K562 (cell line): ENCODE data around the gene LRRC8C. TPM values are rescaled to one million over a fixed set of nuclear protein-coding genes. Genes with fewer than 3 reads are reported as not detected.

Source experiments
- ATAC-seq: fragments of 200-7000 bp; cut with Tn5 transposase; 3 replicates; pipeline ENCODE4 v1.9.1; 2020; ENCODE audit warnings: moderate library complexity
- BruUV-seq: library from RNA; stranded (reverse); fragments of 400-500 nt; replicated peaks from 2 replicates; lab custom pipeline; 2021; lab: Mats Ljungman, UMichigan
- CTCF ChIA-PET: fragments of 300-600 bp; formaldehyde crosslinking; extraction: SDS; loops from one replicate; lab custom pipeline; 2021; ENCODE audit warnings: low intra/inter-chr PET ratio; lab: Yijun Ruan, JAX
- POLR2A ChIA-PET: fragments of 300-600, 350-650 bp; sonication (Branson Sonifier 250); formaldehyde crosslinking; extraction: SDS; loops from one replicate; lab custom pipeline; 2021; ENCODE audit warnings: antibody characterized with exemption, inconsistent platforms; lab: Yijun Ruan, JAX
- DNase-seq, 4 experiments: peaks; one replicate each; pipeline versions ENCODE4 v3.0.0 to v3.0.0-alpha.2; 2011 to 2018; ENCODE audit warnings: low spot score in 3 of 4, mixed read lengths in 3 of 4; ENCODE audit errors: extremely low read depth in 1 of 4
- FAIRE-seq: peaks from 2 replicates; lab custom pipeline; 2011; peaks lifted over from hg19 to GRCh38; lab: Jason Lieb, UNC
- H2AFZ ChIP-seq: 2 replicates; pipeline ENCODE4 v1.6.0; 2011; ENCODE audit warnings: low read depth, low read length, control low read depth, inconsistent platforms
- H3K27ac ChIP-seq: fragments of 200-600 bp; 3 replicates; pipeline ENCODE4 v1.8.0; 2011; ENCODE audit warnings: low read depth, mild to moderate bottlenecking, control low read depth, inconsistent platforms, low read length, moderate library complexity, mixed read lengths; ENCODE audit errors: extremely low read depth
- H3K27me3 ChIP-seq, 2 experiments: fragments of 300-600 bp in 1 of 2; 2 replicates in 1 of 2; 3 replicates in 1 of 2; pipeline versions ENCODE4 v1.6.0 to v1.8.0; 2011; ENCODE audit warnings: inconsistent platforms in 2 of 2, low read length in 2 of 2, mild to moderate bottlenecking in 1 of 2, mixed read lengths in 1 of 2, moderate library complexity in 1 of 2; ENCODE audit not compliant: control insufficient read depth in 2 of 2, insufficient read depth in 2 of 2
- H3K36me3 ChIP-seq: fragments of 300-600 bp; 3 replicates; pipeline ENCODE4 v1.8.0; 2011; ENCODE audit warnings: mild to moderate bottlenecking, low read length, inconsistent platforms; ENCODE audit not compliant: control insufficient read depth, insufficient read depth
- H3K4me1 ChIP-seq, 2 experiments: fragments of 200-600 bp in 1 of 2; replicated peaks in 1 of 2; 2 replicates in 1 of 2; 3 replicates in 1 of 2; pipeline versions ENCODE4 v1.5.1 to v1.8.0; 2011; ENCODE audit warnings: inconsistent platforms in 2 of 2, low read length in 2 of 2, mild to moderate bottlenecking in 1 of 2, mixed read lengths in 1 of 2, moderate library complexity in 1 of 2; ENCODE audit not compliant: control insufficient read depth in 2 of 2, insufficient read depth in 2 of 2
- H3K4me2 ChIP-seq: 2 replicates; pipeline ENCODE4 v1.6.1; 2011; ENCODE audit warnings: low read length, control low read depth, inconsistent platforms, mixed read lengths; ENCODE audit not compliant: insufficient read depth
- H3K4me3 ChIP-seq: fragments of 200-600 bp; sonication (generic), shearing (Covaris generic); 2 replicates; pipeline ENCODE4 v1.5.1; 2016; ENCODE audit warnings: control low read depth, inconsistent platforms
- H3K79me2 ChIP-seq: fragments of 200-600 bp; 3 replicates; pipeline ENCODE4 v1.8.0; 2011; ENCODE audit warnings: low read length, inconsistent platforms; ENCODE audit not compliant: control insufficient read depth, insufficient read depth
- H3K9ac ChIP-seq, 2 experiments: 2 replicates each; pipeline versions ENCODE4 v1.6.0 to v1.6.1; 2011; ENCODE audit warnings: low read depth in 2 of 2, low read length in 2 of 2, control low read depth in 1 of 2, inconsistent platforms in 1 of 2, mild to moderate bottlenecking in 1 of 2, mixed read lengths in 1 of 2; ENCODE audit not compliant: insufficient read depth in 1 of 2
- H3K9me1 ChIP-seq: one replicate; pipeline ENCODE4 v1.6.0; 2011; ENCODE audit warnings: inconsistent platforms, mild to moderate bottlenecking, low read length, moderate library complexity; ENCODE audit not compliant: control insufficient read depth, insufficient read depth
- H3K9me3 ChIP-seq: replicated peaks from 2 replicates; pipeline ENCODE4 v1.5.1; 2011; ENCODE audit warnings: low read depth, low read length, inconsistent platforms; ENCODE audit not compliant: control insufficient read depth, insufficient read depth
- H4K20me1 ChIP-seq: replicated peaks from 2 replicates; pipeline ENCODE4 v1.6.1; 2011; ENCODE audit warnings: low read length, inconsistent platforms, mixed read lengths; ENCODE audit not compliant: control insufficient read depth, insufficient read depth
- BRCA1 ChIP-seq, 2 experiments: fragments of 450-650 bp in 1 of 2; sonication (generic) in 1 of 2; formaldehyde crosslinking in 1 of 2; IDR thresholded peaks; 2 replicates each; pipeline versions ENCODE4 v1.5.0 to v1.6.1; 2017 to 2020; ENCODE audit warnings: mild to moderate bottlenecking in 1 of 2, missing genetic modification reagents in 1 of 2
- C11orf30 ChIP-seq: fragments of 450-650 bp; IDR thresholded peaks from 2 replicates; pipeline ENCODE4 v1.6.1; 2016; ENCODE audit warnings: low read depth, mild to moderate bottlenecking
- CREB3 ChIP-seq: fragments of 450-650 bp; conservative IDR thresholded peaks from 2 replicates; pipeline ENCODE4 v1.6.1; 2016; ENCODE audit warnings: missing genetic modification characterization, low read depth, mild to moderate bottlenecking, missing compliant biosample characterization, moderate library complexity
- CTBP1 ChIP-seq: fragments of 450-650 bp; IDR thresholded peaks from 2 replicates; pipeline ENCODE4 v1.6.1; 2016; ENCODE audit warnings: borderline replicate concordance
- HMBOX1 ChIP-seq: sonication (generic); IDR thresholded peaks from 2 replicates; pipeline ENCODE4 v1.6.1; 2016
- KLF6 ChIP-seq: fragments of 250-450 bp; sonication (Bioruptor Pico); IDR thresholded peaks from 2 replicates; pipeline ENCODE4 v1.4.0; 2020; ENCODE audit warnings: mild to moderate bottlenecking, moderate library complexity, borderline replicate concordance
- NCOA4 ChIP-seq: fragments of 450-650 bp; IDR thresholded peaks from 2 replicates; pipeline ENCODE4 v1.6.1; 2018; ENCODE audit warnings: mild to moderate bottlenecking; ENCODE audit not compliant: partially characterized antibody
- ZNF766 ChIP-seq: fragments of 200-800 bp; sonication (Bioruptor generic); conservative IDR thresholded peaks from 2 replicates; pipeline ENCODE4 v1.6.1; 2016; ENCODE audit warnings: missing genetic modification characterization, missing compliant biosample characterization
- ZNF778 ChIP-seq: fragments of 450-650 bp; formaldehyde crosslinking; IDR thresholded peaks from 2 replicates; pipeline ENCODE4 v1.4.0; 2020; ENCODE audit warnings: mild to moderate bottlenecking, moderate library complexity
- in situ Hi-C: fragments of 300-500 bp; cut with MboI; formaldehyde crosslinking; loops from 4 replicates; pipeline ENCODE4 v1.15.0; 2018; ENCODE audit warnings: inconsistent platforms, mixed read lengths
- intact Hi-C: fragments of 100-400 bp; cut with micrococcal nuclease; formaldehyde crosslinking; loops from 2 replicates; pipeline ENCODE4 v1.14.2; 2022
- polyA plus RNA-seq, 8 experiments: library from polyadenylated mRNA; depleted of rRNA in 4 of 8; stranded (reverse) in 5 of 8; unstranded in 3 of 8; fragments of >200 nt; fragmentation: Nextera tagmentation in 2 of 8; fragmentation: Illumina TruSeq in 1 of 8; extraction: Ambion mirVana in 2 of 8; extraction: Trizol in 1 of 8; gene quantifications; 2 replicates each; pipeline versions ENCODE4 v1.2.1 to v1.2.3, GENCODE V29; 2011 to 2014; ENCODE audit warnings: inconsistent platforms in 1 of 8, missing spikeins in 1 of 8
- total RNA-seq, 7 experiments: library from RNA; depleted of rRNA in 6 of 7; stranded (reverse); fragments of >200 nt in 6 of 7; fragmentation: Illumina TruSeq in 2 of 7; extraction: Trizol in 2 of 7; gene quantifications; 2 replicates each; pipeline versions ENCODE4 v1.2.1 to v1.2.3, GENCODE V29; 2011 to 2021; ENCODE audit warnings: low replicate concordance in 1 of 7
- TF ChIP-seq, protein P1 (sequence below): sonication (generic); formaldehyde crosslinking; IDR thresholded peaks from 2 replicates; pipeline ENCODE4 v1.8.0; 2022; ENCODE audit warnings: mild to moderate bottlenecking, low read depth, missing genetic modification reagents

LRRC8C gene
- total and polyA plus RNA-seq, 9 of the 15 experiments (the other 6 are each of a cell fraction or from before 2014, with no cell fraction given): 1.00 to 12.5 (median 4.5) TPM

DNA sequence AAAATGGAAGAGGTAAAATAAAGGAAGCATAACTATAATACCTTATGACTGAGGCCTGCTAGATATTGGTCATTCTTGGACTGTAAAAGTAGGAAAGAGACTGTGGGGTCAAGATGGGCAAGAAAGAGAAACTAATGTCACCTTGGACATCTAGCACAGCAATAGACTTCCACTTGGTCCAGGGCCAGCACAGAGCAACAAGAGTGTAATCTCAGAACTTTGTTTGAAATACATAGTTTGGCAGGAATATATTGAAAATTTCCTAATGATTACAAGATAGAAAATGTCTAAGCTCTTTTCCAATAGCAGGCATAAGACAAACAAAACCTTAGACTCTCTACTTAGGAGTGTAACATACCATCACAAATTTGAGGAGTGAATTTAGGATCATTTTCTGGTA lies 4.6 kb downstream of the LRRC8C start:
- H2AFZ ChIP-seq: no peak overlapping the region
- H3K9me1 ChIP-seq: no peaks in the 10 kb centered on the region
- TF ChIP-seq BRCA1 (IDR thresholded peaks at IDR 0.05) (no peak), BRCA1 (CRISPR knock-in tag; IDR thresholded peaks at IDR 0.05) (no peak), CTBP1 (no peak)
- no peaks in the 10 kb centered on the region for H3K36me3 ChIP-seq
- FAIRE-seq (no peak), ATAC-seq (no peak), DNase-seq (no peak)
- no peak overlapping the region for H3K4me2 ChIP-seq
- H3K4me3 ChIP-seq: no peak overlapping the region
- CTCF ChIA-PET: no interaction called here
- no peaks in the 10 kb centered on the region for H3K27me3 ChIP-seq
- no peaks in the 10 kb centered on the region for H4K20me1 ChIP-seq
- no peak overlapping the region for H3K27ac ChIP-seq
- in situ Hi-C loops: no loop called here
- BruUV-seq: no TSS peak
- peaks cover 6 to 15% of the 10 kb centered on the region in 2 experiments for H3K4me1 ChIP-seq
- POLR2A ChIA-PET: interaction anchor here (0.9 to 1.9 kb wide), 2 partner anchors 23 to 126 kb away, joined by 3 to 5 read pairs; no protein-coding TSS in a partner anchor
- H3K79me2 ChIP-seq: peaks cover 57% of the 10 kb centered on the region
- H3K9me3 ChIP-seq: no peaks in the 10 kb centered on the region
- no peak overlapping the region for H3K9ac ChIP-seq
- intact Hi-C loops: loop anchor here (2.0 kb wide), 1 partner anchor 13 kb away; no protein-coding TSS in a partner anchor

DNA sequence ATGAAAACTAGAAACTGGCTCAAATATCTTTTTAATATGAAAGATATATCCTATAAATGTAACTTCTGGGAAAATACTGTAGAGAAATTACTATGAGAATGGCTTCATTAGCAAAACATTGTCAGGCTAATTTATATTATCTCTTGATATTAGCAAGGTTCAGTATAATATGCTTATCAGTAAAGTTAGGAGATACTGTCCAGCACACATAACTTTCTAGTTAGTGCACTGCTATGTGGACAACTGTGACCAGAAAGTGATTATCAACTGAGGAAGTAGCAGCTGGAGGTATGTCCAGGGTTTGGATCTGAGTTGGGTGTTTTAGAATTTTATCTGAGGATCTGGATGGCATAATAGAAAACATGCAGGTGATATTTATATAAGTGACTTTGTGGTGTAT lies 7.5 kb downstream of the LRRC8C start:
- H3K4me1 ChIP-seq: no peaks in the 10 kb centered on the region
- intact Hi-C loops (no loop called here), in situ Hi-C loops (no loop called here)
- H3K9me3 ChIP-seq: no peaks in the 10 kb centered on the region; the same call in 1 of the 2 replicates
- H3K27ac ChIP-seq: no peak overlapping the region
- no peaks in the 10 kb centered on the region for H4K20me1 ChIP-seq
- no peak for FAIRE-seq
- POLR2A ChIA-PET: interaction anchor here (0.8 kb wide), 1 partner anchor 88 kb away, joined by 3 read pairs; no protein-coding TSS in a partner anchor
- H3K9ac ChIP-seq: no peak overlapping the region
- no TSS peak for BruUV-seq
- H3K36me3 ChIP-seq: no peaks in the 10 kb centered on the region
- H3K27me3 ChIP-seq: no peaks in the 10 kb centered on the region
- TF ChIP-seq, protein P1, sequence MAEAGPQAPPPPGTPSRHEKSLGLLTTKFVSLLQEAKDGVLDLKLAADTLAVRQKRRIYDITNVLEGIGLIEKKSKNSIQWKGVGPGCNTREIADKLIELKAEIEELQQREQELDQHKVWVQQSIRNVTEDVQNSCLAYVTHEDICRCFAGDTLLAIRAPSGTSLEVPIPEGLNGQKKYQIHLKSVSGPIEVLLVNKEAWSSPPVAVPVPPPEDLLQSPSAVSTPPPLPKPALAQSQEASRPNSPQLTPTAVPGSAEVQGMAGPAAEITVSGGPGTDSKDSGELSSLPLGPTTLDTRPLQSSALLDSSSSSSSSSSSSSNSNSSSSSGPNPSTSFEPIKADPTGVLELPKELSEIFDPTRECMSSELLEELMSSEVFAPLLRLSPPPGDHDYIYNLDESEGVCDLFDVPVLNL (CRISPR knock-in tag): no peak
- TF ChIP-seq NCOA4: no peak
- TF ChIP-seq ZNF778 (CRISPR knock-in tag): no peak
- TF ChIP-seq ZNF766 (CRISPR knock-in tag): no peak
- peak; percentile 54; the same call in 1 of the 2 replicates for TF ChIP-seq HMBOX1
- no peak for TF ChIP-seq C11orf30
- no peak for TF ChIP-seq CREB3
- TF ChIP-seq KLF6 (CRISPR knock-in tag): no peak
- DNase-seq: no peak
- no peak overlapping the region for H3K4me2 ChIP-seq
- no peak for ATAC-seq
- H3K4me3 ChIP-seq: no peak overlapping the region
- H3K9me1 ChIP-seq: no peaks in the 10 kb centered on the region
- CTCF ChIA-PET: no interaction called here
- H3K79me2 ChIP-seq: peaks cover 37% of the 10 kb centered on the region; the same call in 2 of the 3 replicates
- no peak overlapping the region for H2AFZ ChIP-seq
